Kidney glomerular epithelial cell (primary cell): ENCODE measurements around the gene DDAH2.
A peak's percentile ranks its signal among the peaks of the same experiment; 100 is the strongest.

Experiments
- DNase-seq: peaks from one replicate; lab custom pipeline; 2025; lab: John Stamatoyannopoulos, UW

DDAH2 gene, protein sequence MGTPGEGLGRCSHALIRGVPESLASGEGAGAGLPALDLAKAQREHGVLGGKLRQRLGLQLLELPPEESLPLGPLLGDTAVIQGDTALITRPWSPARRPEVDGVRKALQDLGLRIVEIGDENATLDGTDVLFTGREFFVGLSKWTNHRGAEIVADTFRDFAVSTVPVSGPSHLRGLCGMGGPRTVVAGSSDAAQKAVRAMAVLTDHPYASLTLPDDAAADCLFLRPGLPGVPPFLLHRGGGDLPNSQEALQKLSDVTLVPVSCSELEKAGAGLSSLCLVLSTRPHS

DNA sequence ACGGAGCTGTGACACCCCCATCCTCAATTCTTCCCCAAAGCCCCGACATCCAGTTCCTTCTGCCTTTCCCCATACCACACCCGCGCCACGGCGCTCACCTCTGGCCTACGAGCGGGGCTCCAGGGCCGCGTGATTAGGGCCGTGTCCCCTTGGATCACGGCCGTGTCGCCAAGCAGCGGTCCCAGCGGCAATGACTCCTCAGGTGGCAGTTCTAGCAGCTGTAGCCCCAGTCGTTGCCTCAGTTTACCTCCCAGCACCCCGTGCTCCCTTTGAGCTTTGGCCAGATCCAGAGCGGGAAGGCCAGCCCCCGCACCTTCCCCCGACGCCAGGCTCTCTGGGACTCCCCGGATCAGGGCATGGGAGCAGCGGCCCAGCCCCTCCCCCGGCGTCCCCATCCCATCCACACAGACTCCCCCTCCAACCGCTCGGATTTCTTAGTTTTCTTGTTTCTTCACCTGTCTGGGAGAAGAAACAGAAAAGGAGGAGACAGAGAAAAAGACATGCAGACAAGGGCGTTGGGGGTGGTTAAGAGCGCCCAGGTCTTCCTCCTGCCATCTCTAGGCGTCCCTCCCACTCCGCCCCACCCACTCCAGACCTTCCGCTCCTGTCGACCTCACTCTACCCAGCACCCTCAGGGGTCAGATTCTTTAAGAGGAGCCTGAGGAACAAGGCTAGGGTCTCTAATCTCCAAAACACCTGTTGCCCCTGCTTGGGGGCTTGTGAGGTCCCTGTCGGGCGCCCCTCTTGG is at the start of gene DDAH2:
Gene DDAH2, minus strand, starts transcription at position 533 of the 748 bp plus-strand sequence. Its CDS starts 138 bp downstream, at position 395.
- no peak for DNase-seq

DNA sequence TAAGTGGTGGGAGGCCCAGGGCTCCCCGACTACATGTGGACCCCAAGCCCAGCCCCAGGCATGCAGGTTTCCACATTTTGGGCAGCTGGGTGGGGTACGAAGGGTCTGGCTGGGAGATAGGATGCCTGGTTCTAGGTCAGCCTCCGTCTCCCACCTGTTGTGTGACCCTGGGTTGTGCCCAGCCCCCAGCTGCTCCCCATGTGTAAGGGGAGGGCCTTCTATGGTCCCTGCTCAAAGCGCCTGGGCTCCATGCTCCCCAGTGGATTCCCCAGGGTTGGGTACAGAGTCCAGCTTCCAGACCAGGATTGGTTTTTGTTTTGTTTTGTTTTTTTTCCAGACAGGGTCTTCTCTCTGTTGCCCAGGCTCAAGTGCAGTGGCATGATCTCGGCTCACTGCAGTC is 49.1 kb upstream of the DDAH2 start:
- no peak for DNase-seq

DNA sequence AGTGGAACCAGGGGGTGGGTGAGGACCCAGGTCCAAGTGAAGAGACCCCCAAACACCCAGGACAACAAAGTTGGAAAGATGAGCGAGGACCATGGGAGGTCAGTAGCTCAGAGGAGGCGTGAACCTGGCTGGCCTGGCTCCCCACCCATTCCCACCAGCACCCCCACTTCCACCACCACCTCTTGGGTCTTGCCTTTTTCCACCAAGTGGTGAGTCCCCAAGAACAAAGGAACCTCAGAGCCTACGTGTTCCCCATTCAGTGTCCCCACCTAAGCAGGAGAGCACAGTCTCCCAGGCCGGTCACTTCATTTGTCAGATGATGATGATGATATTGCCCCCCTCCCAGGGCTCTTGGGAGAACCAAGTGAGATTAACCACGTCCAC is 48.6 kb upstream of the DDAH2 start:
- no peak for DNase-seq

- peak; percentile 98 for DNase-seq
These were observed 48.0 kb upstream of the DDAH2 start, which contains the start of gene VWA7 for GRCh38 chr6:31776989-31777666. Gene VWA7, minus strand, starts transcription at chr6:31777328. Its CDS starts 549 bp downstream, at chr6:31776779.

GRCh38 chr6:31776485-31776988 is 47.4 kb upstream of the DDAH2 start:
- no peak for DNase-seq

GRCh38 chr6:31775633-31776484 is 46.8 kb upstream of the DDAH2 start:
- no peak for DNase-seq

DNA sequence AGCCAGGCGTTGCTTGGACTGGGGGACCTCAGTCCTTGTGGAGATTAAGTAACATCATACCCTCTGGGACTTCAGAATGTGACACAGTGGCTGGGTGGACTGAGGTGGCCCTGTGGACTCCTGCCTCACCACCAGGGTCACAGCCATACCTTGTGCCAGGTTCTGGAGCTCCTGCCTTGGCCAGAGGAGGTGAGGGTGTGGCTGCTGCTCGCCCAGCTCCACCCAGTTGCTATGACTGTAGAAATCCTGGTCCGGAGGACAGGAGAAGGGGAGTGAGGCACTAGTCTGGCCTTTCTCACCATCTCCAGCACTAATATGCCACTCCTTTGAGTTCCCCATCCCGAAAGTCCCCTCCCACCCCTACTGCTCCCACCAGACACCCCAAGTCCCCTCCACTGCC is 46.1 kb upstream of the DDAH2 start:
- no peak for DNase-seq

DNA sequence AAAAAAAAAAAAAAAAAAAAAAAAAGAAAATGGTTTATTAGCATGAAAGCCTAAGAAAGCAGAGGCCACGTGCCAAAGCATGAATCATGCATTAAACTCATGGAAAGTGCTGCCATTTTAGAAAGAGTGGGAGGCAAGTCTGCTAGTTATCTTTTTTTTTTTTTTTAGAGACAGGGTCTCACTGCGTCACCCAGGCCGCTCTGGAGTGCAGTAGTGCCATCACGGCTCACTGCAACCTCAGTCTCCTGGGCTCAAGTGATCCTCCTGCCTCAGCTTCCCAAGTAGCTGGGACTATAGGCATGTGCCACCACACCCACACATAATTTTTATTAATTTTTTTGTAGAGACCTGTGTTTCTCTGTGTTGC is 42.9 kb upstream of the DDAH2 start:
- no peak for DNase-seq

DNA sequence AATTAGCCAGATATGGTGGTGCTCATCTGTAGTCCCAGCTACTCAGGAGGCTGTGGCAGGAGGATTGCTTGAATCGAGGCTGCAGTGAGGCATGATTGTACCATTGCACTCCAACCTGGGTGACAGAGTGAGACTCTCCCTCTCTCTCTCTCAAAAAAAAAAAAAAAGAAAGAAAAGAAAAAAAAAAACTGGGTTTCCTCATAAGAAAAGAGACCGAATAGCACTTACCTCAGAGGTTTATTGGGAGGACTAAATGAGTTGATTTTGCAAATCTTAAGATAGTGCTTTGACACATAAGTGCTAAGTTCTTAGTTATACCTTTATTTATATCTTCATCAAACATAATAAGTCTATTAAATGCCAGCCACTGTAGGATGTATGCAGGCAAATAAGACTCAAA is 41.8 kb upstream of the DDAH2 start:
- no peak for DNase-seq

DNA sequence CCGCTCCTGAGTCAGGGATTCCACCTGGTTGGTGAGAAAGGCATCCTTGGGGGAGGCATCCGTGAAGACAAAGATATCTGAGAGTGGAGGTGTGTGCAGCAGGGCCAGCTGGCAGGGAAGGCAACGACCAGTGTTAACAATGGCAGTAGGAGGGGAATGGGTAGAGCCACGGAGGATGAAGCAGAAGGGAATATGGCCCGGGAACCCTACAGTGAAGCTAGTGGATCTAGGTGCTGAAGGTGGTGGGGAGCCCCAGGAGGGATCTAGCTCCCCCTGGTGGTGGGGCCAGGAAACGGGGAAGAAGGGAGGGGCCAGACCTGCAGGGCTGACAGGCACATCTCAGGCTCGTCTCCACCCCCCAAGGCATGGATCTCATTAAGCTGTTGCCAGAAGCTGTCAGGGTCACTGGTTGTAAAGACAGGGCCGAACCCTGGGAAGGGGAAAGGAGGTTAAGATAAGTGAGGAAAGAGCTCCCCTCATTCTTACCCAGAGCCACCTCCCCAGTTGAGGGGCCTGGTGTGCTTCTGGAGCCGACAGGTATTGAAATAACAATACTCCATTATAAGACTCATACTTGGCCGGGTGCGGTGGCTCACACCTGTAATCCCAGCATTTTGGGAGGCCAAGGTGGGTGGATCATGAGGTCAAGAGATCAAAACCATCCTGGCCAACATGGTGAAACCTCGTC is 40.7 kb upstream of the DDAH2 start:
- DNase-seq, result no peak

- no peak for DNase-seq
These were observed 39.5 kb upstream of the DDAH2 start for GRCh38 chr6:31768363-31769257.

DNA sequence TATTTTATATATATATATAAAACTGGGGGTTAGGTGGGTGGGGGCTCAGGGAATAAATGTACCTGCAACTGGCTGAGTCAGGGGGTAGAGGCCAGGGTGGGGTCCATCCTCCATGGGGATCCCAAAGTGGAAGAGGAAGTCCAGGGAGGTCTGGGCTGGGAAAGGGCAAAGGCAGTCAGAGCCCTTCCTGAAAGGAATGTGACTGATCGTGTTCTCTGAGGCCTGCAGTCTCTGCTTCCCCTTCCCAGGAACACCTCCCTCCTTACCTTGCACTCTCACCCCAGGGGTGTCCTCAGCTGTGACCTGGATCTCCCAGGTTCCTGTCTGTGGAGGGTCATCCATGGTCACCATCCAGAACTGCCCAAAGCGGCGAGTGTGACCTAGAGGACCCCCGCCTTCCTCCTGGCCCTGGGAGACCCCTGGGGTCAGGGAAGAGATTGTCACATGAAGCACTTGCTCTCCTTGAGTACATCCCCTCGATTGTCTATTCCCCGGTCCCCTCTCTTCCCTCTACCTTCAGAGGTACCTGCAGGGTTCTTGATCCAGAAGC is 38.1 kb upstream of the DDAH2 start:
- DNase-seq, result no peak

- DNase-seq, result no peak
These were observed 37.1 kb upstream of the DDAH2 start for GRCh38 chr6:31765910-31766794.

DNA sequence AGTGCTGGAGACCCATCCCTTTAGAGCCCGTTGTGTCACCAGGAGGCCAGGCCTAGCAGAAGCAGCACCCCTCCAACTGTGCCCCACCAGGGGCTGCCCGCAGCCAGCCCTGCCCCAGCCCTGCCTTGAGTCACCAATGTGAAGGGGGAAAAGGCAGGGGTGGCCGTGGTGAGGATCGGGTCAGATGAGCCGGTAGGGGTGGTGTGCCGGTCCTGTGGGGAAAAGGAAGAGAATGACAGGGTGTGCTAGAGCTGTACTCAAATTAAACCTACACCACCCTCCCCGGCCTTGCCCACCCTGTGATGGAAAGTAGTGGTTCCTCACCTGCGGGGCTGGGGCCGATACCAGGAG is 36.4 kb upstream of the DDAH2 start:
- DNase-seq, result no peak

DNA sequence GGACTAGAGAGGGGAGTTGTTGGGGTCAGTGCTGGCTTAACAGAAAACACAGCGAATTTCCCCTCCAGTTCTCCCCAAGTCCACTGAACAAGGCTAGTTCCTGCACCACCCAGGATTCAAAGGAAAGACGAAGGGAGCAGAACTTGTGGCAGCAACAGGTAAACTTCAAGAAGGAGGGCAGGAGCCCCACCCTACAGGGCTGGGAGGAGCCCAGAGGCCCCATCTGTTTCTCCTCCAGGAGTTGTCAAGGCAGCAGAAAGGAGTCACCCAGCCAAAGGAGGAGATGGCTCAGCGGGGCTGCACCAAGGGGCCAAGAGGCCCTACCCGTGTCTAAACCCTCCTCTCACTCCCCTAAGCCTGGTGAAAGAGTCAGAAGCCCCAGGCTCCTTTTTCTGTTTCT is 35.1 kb upstream of the DDAH2 start:
- DNase-seq, result no peak

DNA sequence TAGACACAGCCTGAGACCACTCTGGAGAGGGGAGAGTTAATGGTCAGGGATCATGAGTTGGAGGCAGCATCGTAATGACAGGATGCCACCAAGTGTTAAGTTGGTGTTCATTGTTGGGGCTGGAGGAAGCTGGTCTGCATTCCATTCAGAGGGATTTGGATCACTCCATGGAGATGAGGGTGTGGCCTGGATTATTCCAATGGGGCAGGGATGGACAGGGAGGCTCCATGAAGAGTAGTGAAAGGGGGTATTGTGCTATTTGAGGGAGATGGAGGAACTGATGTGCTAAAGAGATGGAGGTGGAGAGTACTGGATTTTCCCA is 34.5 kb upstream of the DDAH2 start:
- DNase-seq, result no peak

DNA sequence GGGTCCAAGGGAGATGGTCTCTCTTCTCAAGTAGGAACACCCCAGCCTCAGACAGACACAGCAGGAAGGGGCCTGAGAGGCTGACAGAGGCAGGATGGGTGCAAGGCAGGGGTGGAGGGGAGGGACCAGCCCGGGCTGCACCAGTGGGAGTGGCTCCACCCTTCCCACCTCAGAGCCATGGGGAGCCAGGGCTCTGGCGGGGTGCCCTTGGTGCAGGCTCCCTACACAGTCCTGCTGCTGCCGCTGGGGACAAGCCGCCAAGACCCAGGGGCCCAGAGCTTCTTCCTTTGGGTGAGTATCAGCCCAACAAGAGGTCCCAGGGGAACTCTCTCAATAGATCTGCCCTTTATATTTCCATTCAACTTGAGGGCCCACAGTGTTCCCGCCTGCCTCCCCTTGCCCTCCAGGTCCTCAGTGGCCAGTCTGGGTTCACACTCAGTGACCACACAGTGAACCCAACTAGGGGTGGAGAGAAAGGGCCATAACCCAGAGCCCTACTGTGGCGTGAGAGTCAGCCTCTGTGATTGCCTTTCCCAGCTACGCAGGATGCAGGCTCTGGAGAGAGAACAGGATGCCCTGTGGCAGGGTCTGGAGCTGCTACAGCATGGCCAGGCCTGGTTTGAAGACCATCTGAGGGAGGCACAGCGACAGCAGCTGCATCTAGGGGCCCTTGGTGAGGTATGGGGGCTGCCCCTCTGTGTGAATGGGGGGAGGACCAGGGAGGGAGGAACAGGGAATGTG is 33.9 kb upstream of the DDAH2 start:
- no peak for DNase-seq

- DNase-seq, result no peak
These were observed 33.3 kb upstream of the DDAH2 start, which contains the start of gene SAPCD1 for GRCh38 chr6:31762356-31762755. Gene SAPCD1, plus strand, starts transcription at chr6:31762656. Its CDS starts 399 bp downstream, at chr6:31763055.
